Psoas muscle (tissue), 8 donors: ENCODE data around the gene NKIRAS1. TPM values are rescaled to one million over a fixed set of nuclear protein-coding genes. Genes with fewer than 3 reads are reported as not detected.

Source experiments
- ATAC-seq, 4 donors: fragments of 200-7000 bp; cut with Tn5 transposase; one replicate each; pipeline ENCODE4 v1.9.1; 2020; ENCODE audit warnings: moderate library complexity in 3 of 4, mild to moderate bottlenecking in 2 of 4
- DNase-seq, 2 donors: peaks; one replicate each; pipeline ENCODE4 v3.0.0-alpha.2; 2020
- H3K27ac ChIP-seq: fragments of 200-600 bp; one replicate; pipeline ENCODE4 v1.8.0; 2022
- H3K27me3 ChIP-seq, 3 donors: fragments of 200-600 bp in 1 of 3; one replicate each; pipeline versions ENCODE4 v1.6.1 to v1.8.0; 2013 to 2022; ENCODE audit warnings: low read length in 2 of 3, mild to moderate bottlenecking in 2 of 3, moderate library complexity in 1 of 3; ENCODE audit not compliant: insufficient read depth in 3 of 3
- H3K36me3 ChIP-seq, 2 donors: fragments of 200-600 bp in 1 of 2; one replicate each; pipeline versions ENCODE4 v1.6.1 to v1.8.0; 2013 to 2022; ENCODE audit warnings: low read depth in 1 of 2, mild to moderate bottlenecking in 1 of 2, moderate library complexity in 1 of 2; ENCODE audit not compliant: insufficient read depth in 1 of 2
- H3K4me1 ChIP-seq: fragments of 200-600 bp; one replicate; pipeline ENCODE4 v1.8.0; 2022
- H3K4me3 ChIP-seq: fragments of 200-600 bp; one replicate; pipeline ENCODE4 v1.8.0; 2022; ENCODE audit warnings: mild to moderate bottlenecking
- H3K9me3 ChIP-seq: fragments of 200-600 bp; one replicate; pipeline ENCODE4 v1.8.0; 2022
- WGBS, 3 donors: extraction: QIAGEN DNeasy Blood & Tissue Kit; methylation state at CpG; one replicate each; pipeline versions ENCODE4 v1.1.6 to v1.1.7; 2013; 5-methylcytosine and 5-hydroxymethylcytosine counted together
- intact Hi-C, 2 donors: fragments of 100-400 bp; cut with DNase I; formaldehyde crosslinking; loops; one replicate each; pipeline versions ENCODE4 v1.11.0 to v1.14.2; 2022
- polyA plus RNA-seq, 3 donors: library from polyadenylated mRNA; stranded (reverse); fragments of 200-250 nt; gene quantifications; one replicate each; pipeline ENCODE4 v1.2.3, GENCODE V29; 2013
- total RNA-seq, 4 donors: library from RNA; stranded (reverse); fragmentation: NEBNext Ultra II Directional in 2 of 4; extraction: Animal tissue kit (Norgen Biotek cat#: 25700) in 2 of 4; gene quantifications; one replicate each; pipeline versions ENCODE4 v1.2.1 to v1.2.4, GENCODE V29; 2021 to 2023
- TF ChIP-seq, protein P1 (sequence below): fragments of 200-600 bp; IDR thresholded peaks from one replicate; pipeline ENCODE4 v1.8.0; 2022; ENCODE audit warnings: antibody characterized with exemption
- donor health status: healthy with polysubstance abuse.
- donor health status: DM: no; HTN: no; CAD: no; lungs with moderate emphysema.
- donor health status: Bipolar disorder and iron deficiency.
- donor health status: healthy.
- donor health status: DM: yes; HTN: yes; CAD: no.
- donor health status: DM: no; HTN: no; CAD: no.
- donor health status: DM: no; HTN: no; CAD: no.
- donor health status: DM: yes; HTN: yes; CAD: no.

The NKIRAS1 gene
- total and polyA plus RNA-seq, 7 donors, result 19.5 to 52.4 (median 22.3) TPM

DNA sequence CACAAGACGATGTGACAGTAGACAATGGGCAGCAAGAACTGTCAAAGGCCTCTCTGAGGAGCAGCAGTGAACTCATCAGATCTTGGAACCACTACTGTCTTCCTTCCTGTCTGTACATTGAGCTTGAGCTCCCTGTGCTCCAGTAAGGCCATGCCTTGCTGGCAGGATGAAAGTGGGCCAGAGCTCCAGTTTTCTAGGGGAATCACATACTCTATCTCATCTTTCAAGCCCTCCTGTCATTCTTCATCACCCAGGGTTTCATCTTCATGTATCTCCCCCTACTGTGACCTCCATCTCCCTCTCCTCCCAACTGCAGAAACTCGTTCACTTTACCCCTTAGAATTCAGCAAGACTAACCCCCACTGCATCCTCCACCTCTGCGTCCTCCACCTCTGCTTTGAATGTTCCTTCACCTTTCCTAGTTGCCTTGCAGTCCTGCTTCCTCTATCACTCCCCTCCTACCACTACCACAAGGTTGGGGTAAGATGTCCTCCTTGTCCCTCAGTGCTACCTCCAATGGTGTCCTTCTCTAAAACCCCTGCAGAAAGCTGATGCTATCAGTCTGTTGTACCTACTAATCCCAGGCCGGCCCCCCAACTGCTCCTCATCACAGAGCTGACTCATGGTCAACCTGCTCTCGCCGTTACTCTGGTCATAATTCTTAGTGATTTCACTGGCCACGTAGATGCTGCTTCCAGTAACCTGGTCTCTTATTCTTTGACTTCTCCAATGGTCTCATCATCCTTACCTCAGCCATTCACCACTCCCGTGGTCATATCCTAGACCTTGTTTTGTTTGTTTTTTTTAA lies 22.3 kb downstream of the NKIRAS1 start:
- DNase-seq (no peak), ATAC-seq (peak in 2 of 4 donors; percentile 12 to 32)
- no peaks in the 10 kb centered on the region for H3K9me3 ChIP-seq
- intact Hi-C loops, result loop anchor here in 1 of 2 donors (5.0 kb wide), 1 partner anchor 348 kb away; no protein-coding TSS in a partner anchor
- 77 to 89% (median 88%) methylated on average over 8 of the region's 8 CpGs for WGBS, 3 donors
- H3K4me3 ChIP-seq, result no peak overlapping the region
- H3K36me3 ChIP-seq, result peaks cover 7 to 59% of the 10 kb centered on the region in 2 donors
- peaks cover 2% of the 10 kb centered on the region for H3K4me1 ChIP-seq
- TF ChIP-seq, protein P1, sequence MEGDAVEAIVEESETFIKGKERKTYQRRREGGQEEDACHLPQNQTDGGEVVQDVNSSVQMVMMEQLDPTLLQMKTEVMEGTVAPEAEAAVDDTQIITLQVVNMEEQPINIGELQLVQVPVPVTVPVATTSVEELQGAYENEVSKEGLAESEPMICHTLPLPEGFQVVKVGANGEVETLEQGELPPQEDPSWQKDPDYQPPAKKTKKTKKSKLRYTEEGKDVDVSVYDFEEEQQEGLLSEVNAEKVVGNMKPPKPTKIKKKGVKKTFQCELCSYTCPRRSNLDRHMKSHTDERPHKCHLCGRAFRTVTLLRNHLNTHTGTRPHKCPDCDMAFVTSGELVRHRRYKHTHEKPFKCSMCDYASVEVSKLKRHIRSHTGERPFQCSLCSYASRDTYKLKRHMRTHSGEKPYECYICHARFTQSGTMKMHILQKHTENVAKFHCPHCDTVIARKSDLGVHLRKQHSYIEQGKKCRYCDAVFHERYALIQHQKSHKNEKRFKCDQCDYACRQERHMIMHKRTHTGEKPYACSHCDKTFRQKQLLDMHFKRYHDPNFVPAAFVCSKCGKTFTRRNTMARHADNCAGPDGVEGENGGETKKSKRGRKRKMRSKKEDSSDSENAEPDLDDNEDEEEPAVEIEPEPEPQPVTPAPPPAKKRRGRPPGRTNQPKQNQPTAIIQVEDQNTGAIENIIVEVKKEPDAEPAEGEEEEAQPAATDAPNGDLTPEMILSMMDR, result no peak
- no peaks in the 10 kb centered on the region for H3K27me3 ChIP-seq
- no peak overlapping the region for H3K27ac ChIP-seq

DNA sequence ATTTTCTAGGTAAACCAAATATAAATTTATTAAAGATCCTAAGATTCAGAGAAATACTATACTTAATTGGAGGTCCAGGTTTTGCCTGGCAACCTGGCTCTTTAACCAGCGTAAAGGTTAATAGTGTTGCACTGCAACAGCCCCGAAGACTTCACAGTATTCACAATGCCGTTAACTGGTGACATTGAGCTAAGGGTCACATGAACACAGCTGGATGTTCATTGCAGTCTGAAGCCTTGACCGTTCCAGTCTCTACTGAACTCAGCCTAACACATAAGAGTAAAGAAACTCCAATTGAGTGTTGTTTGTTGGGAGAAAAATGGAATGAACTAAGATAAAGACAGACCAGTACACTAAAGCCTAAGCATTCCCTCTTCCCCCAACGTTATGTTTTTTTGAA lies 26.8 kb downstream of the NKIRAS1 start:
- 52 to 66% (median 60%) methylated on average over 5 of the region's 5 CpGs for WGBS, 3 donors
- H3K36me3 ChIP-seq, result peaks cover 3 to 38% of the 10 kb centered on the region in 2 donors
- H3K9me3 ChIP-seq, result no peaks in the 10 kb centered on the region
- no peak overlapping the region for H3K27ac ChIP-seq
- H3K4me1 ChIP-seq, result peaks cover 25% of the 10 kb centered on the region
- TF ChIP-seq, protein P1, result no peak
- H3K27me3 ChIP-seq, result no peaks in the 10 kb centered on the region
- intact Hi-C loops, result loop anchor here in 1 of 2 donors (5.0 kb wide), 1 partner anchor 352 kb away; no protein-coding TSS in a partner anchor
- ATAC-seq (peak in 1 of 4 donors; percentile 29), DNase-seq (no peak)
- no peak overlapping the region for H3K4me3 ChIP-seq

DNA sequence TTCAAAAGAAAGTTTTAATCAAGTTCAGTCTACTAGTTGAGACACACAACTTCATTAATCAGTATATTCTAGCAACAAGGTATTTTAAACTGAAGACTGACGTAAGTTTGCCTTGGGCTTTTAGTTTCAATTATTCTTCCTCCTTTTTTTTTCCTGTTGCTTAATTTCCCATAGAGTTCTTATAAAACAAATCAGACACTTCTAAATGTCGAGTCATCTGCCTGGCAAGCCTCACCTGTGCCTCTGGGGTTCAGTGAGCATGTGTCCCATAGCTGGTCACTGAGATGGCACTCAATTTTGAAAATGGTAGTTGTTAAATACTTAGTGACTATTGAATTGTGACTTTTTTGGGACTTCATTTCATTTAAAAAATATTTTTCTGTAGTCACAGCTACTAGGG lies 27.4 kb downstream of the NKIRAS1 start:
- Histone ChIP-seq H3K4me3 (no peak overlapping the region), H3K27ac (peak overlapping the region; percentile 11), H3K9me3 (no peaks in the 10 kb centered on the region), H3K27me3 (no peaks in the 10 kb centered on the region), H3K36me3 (peaks cover 3 to 38% of the 10 kb centered on the region in 2 donors), H3K4me1 (peaks cover 25% of the 10 kb centered on the region)
- DNase-seq, result no peak
- WGBS, 3 donors, result 55 to 80% (median 62%) methylated on average over 2 of the region's 2 CpGs
- ATAC-seq, result peak in 2 of 4 donors; percentile 20 to 32
- TF ChIP-seq, protein P1, result no peak
- intact Hi-C loops, result no loop called here

DNA sequence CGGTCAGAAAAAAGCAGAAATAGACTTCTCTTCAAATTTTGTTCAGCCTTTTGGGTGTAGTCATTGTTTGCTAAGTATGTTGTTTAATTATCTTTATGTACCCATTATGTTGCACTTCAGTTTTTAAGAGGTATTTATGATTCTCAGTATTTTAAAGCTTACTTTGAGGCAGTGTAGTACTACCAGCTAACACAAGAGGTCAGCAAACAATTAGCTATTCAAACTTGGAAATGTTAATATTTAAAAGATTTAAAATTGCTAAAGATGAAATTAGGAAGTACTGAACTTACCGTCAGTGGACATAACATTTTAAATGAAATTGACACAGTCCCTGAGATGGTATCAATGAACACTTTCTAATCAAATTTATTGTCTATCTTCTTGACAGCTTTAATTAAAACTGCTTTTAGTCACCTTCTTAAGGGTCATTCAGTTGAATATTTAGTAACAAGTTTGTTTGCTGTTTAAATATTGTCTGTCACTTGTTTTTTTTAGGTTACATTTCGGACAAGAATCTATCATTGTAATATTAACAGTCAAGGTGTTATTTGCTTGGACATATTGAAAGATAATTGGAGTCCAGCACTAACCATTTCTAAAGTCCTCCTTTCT lies 28.1 kb downstream of the NKIRAS1 start:
- H3K4me3 ChIP-seq, result no peak overlapping the region
- DNase-seq (no peak), ATAC-seq (peak in 3 of 4 donors; percentile 36 to 64 (median 54))
- 58 to 75% (median 60%) methylated on average over 3 of the region's 3 CpGs for WGBS, 3 donors
- H3K9me3 ChIP-seq, result no peaks in the 10 kb centered on the region
- H3K27me3 ChIP-seq, result no peaks in the 10 kb centered on the region
- peaks cover 3 to 38% of the 10 kb centered on the region in 2 donors for H3K36me3 ChIP-seq
- TF ChIP-seq, protein P1, result peak; percentile 89
- H3K4me1 ChIP-seq, result peaks cover 25% of the 10 kb centered on the region
- intact Hi-C loops, result no loop called here
- peak overlapping the region; percentile 11 for H3K27ac ChIP-seq
